Right renal cortex interstitium (tissue), 3 donors: ENCODE data around the gene DOK1. TPM values are rescaled to one million over a fixed set of nuclear protein-coding genes. Genes with fewer than 3 reads are reported as not detected.

ENCODE experiments used
- DNase-seq, 3 donors: peaks; one replicate each; pipeline ENCODE4 v3.0.0-alpha.2; 2013; ENCODE audit warnings: low read depth in 3 of 3, low spot score in 2 of 3
- polyA plus RNA-seq, 3 donors: library from polyadenylated mRNA; unstranded; fragments of 120-200 nt; gene quantifications; one replicate each; pipeline ENCODE4 v1.2.1, GENCODE V29; 2013; ENCODE audit not compliant: insufficient read length in 3 of 3

The DOK1 gene
- 1 to 10 TPM; 8.0 to 9.8 (median 8.6) TPM for polyA plus RNA-seq

- DNase-seq = peak in 2 of 3 donors; percentile 73 to 87
These were observed at the start of gene DOK1, which contains the start of gene LOXL3 for GRCh38 chr2:74553892-74554819. Gene DOK1 (plus strand): TSS chr2:74554720. CDS start chr2:74554755, 35 bp downstream. Gene LOXL3 (minus strand): TSS chr2:74553942. CDS start chr2:74552634, 1,308 bp downstream.

GRCh38 chr2:74505448-74506246, 48.9 kb upstream of the DOK1 start:
- DNase-seq = no peak

GRCh38 chr2:74507145-74507925, 47.2 kb upstream of the DOK1 start, which contains the start of gene PCGF1:
Gene PCGF1 (minus strand): TSS chr2:74507695. CDS start chr2:74507668, 27 bp downstream.
- DNase-seq = peak; percentile 95 to 99 (median 97)

- no peak for DNase-seq
These were observed 46.5 kb upstream of the DOK1 start for GRCh38 chr2:74507926-74508520.

- no peak for DNase-seq
These were observed 44.2 kb upstream of the DOK1 start for GRCh38 chr2:74510272-74510671.

GRCh38 chr2:74511104-74511989, 43.2 kb upstream of the DOK1 start:
- no peak for DNase-seq

GRCh38 chr2:74512744-74513604, 41.5 kb upstream of the DOK1 start:
- no peak for DNase-seq

GRCh38 chr2:74513605-74514367, 40.7 kb upstream of the DOK1 start:
- no peak for DNase-seq

- no peak for DNase-seq
These were observed 39.9 kb upstream of the DOK1 start, which contains the start of gene TLX2 for GRCh38 chr2:74514368-74515270. Gene TLX2 (plus strand): TSS chr2:74514450. CDS start chr2:74514807, 357 bp downstream.

GRCh38 chr2:74515271-74515980, 39.1 kb upstream of the DOK1 start:
- no peak for DNase-seq

GRCh38 chr2:74515981-74516633, 38.4 kb upstream of the DOK1 start:
- no peak for DNase-seq

- no peak for DNase-seq
These were observed 37.9 kb upstream of the DOK1 start for GRCh38 chr2:74516650-74517049.

GRCh38 chr2:74522516-74522915, 32.0 kb upstream of the DOK1 start:
- no peak for DNase-seq

- no peak for DNase-seq
These were observed 30.5 kb upstream of the DOK1 start for GRCh38 chr2:74524005-74524404.
